DOHH2 (cell line): Measurements from ENCODE around the gene MYLIP.

ENCODE experiments used
- H3F3A ChIP-seq: fragments of 200-600 bp; sonication (generic), shearing (Covaris generic); 2 replicates; pipeline ENCODE4 v1.6.0; 2016; ENCODE audit warnings: antibody characterized with exemption, mild to moderate bottlenecking; ENCODE audit not compliant: control insufficient read depth, insufficient read depth
- H3K27ac ChIP-seq: fragments of 200-600 bp; sonication (generic); 2 replicates; pipeline ENCODE4 v1.5.1; 2014; ENCODE audit warnings: low read depth, mild to moderate bottlenecking, low read length, moderate library complexity
- H3K27me3 ChIP-seq: fragments of 200-600 bp; sonication (generic); 2 replicates; pipeline ENCODE4 v1.6.1; 2014; ENCODE audit warnings: mild to moderate bottlenecking, low read length, mixed read lengths; ENCODE audit not compliant: control insufficient read depth
- H3K36me3 ChIP-seq: fragments of 200-600 bp; sonication (generic); 2 replicates; pipeline ENCODE4 v1.6.1; 2014; ENCODE audit warnings: mild to moderate bottlenecking, low read length, moderate library complexity, mixed read lengths; ENCODE audit not compliant: control insufficient read depth
- H3K4me1 ChIP-seq: fragments of 200-600 bp; sonication (generic); 2 replicates; pipeline ENCODE4 v1.6.1; 2014; ENCODE audit warnings: mild to moderate bottlenecking, low read length, mixed read lengths; ENCODE audit not compliant: control insufficient read depth
- H3K4me2 ChIP-seq: fragments of 200-600 bp; sonication (generic); 2 replicates; pipeline ENCODE4 v1.6.0; 2014; ENCODE audit warnings: mild to moderate bottlenecking, low read length, moderate library complexity
- H3K4me3 ChIP-seq: fragments of 200-600 bp; sonication (generic); 2 replicates; pipeline ENCODE4 v1.5.1; 2014; ENCODE audit warnings: mild to moderate bottlenecking, low read length, mixed read lengths
- H3K79me2 ChIP-seq: fragments of 200-600 bp; sonication (generic); 2 replicates; pipeline ENCODE4 v1.6.1; 2014; ENCODE audit warnings: mild to moderate bottlenecking, low read length, mixed read lengths; ENCODE audit not compliant: control insufficient read depth
- H3K9me2 ChIP-seq: fragments of 200-600 bp; sonication (generic); replicated peaks from 2 replicates; pipeline ENCODE4 v1.6.1; 2014; ENCODE audit warnings: mild to moderate bottlenecking, low read length, mixed read lengths; ENCODE audit not compliant: control insufficient read depth
- H3K9me3 ChIP-seq: fragments of 200-600 bp; sonication (generic); 2 replicates; pipeline ENCODE4 v1.6.1; 2014; ENCODE audit warnings: antibody characterized with exemption, low read length, mixed read lengths; ENCODE audit not compliant: control insufficient read depth, insufficient read depth
- H4K20me1 ChIP-seq: fragments of 200-600 bp; sonication (generic); 2 replicates; pipeline ENCODE4 v1.6.0; 2014; ENCODE audit warnings: low read depth, mild to moderate bottlenecking, antibody characterized with exemption, low read length, moderate library complexity; ENCODE audit not compliant: control insufficient read depth, insufficient read depth
- CTCF ChIP-seq: fragments of 200-600 bp; sonication (generic); IDR thresholded peaks from one replicate; pipeline ENCODE4 v1.5.1; 2014; ENCODE audit warnings: antibody characterized with exemption, mild to moderate bottlenecking, low read depth, low read length; ENCODE audit not compliant: poor library complexity, severe bottlenecking
- EZH2phosphoT487 ChIP-seq: fragments of 200-600 bp; sonication (generic); IDR thresholded peaks from 2 replicates; pipeline ENCODE4 v1.6.1; 2017; ENCODE audit warnings: borderline replicate concordance, mild to moderate bottlenecking, antibody characterized with exemption, low read length, moderate library complexity, mixed read lengths

Gene MYLIP

GRCh38 chr6:16154904-16155303 is 26.0 kb downstream of the MYLIP start:
- H3K9me3 ChIP-seq, result peaks cover 19% of the 10 kb centered on the region

GRCh38 chr6:16157492-16157891 is 28.6 kb downstream of the MYLIP start:
- H3K27me3 ChIP-seq, result no peaks in the 10 kb centered on the region
- peaks cover 38% of the 10 kb centered on the region for H3K36me3 ChIP-seq
- TF ChIP-seq CTCF (no peak), EZH2phosphoT487 (no peak)
- H4K20me1 ChIP-seq, result no peaks in the 10 kb centered on the region
- peaks cover 19% of the 10 kb centered on the region for H3K9me3 ChIP-seq
- no peak overlapping the region for H3K4me3 ChIP-seq
- H3K4me1 ChIP-seq, result peaks cover 5% of the 10 kb centered on the region; the same call in 1 of the 2 replicates
- H3K4me2 ChIP-seq, result no peak overlapping the region
- no peaks in the 10 kb centered on the region for H3K9me2 ChIP-seq
- H3F3A ChIP-seq, result no peaks in the 10 kb centered on the region
- no peaks in the 10 kb centered on the region for H3K79me2 ChIP-seq
- no peak overlapping the region for H3K27ac ChIP-seq

More at GRCh38 chr6:16154904-16155303, 26.0 kb downstream of the MYLIP start:
- Histone ChIP-seq H3K27me3 (no peaks in the 10 kb centered on the region), H3K4me1 (no peaks in the 10 kb centered on the region), H3F3A (no peaks in the 10 kb centered on the region), H3K27ac (no peak overlapping the region), H4K20me1 (no peaks in the 10 kb centered on the region), H3K4me3 (no peak overlapping the region), H3K36me3 (peaks cover 59% of the 10 kb centered on the region), H3K4me2 (no peak overlapping the region), H3K9me2 (no peaks in the 10 kb centered on the region), H3K79me2 (no peaks in the 10 kb centered on the region)
- TF ChIP-seq EZH2phosphoT487 (no peak), CTCF (no peak)

- no peaks in the 10 kb centered on the region for H3K79me2 ChIP-seq
- no peak overlapping the region for H3K27ac ChIP-seq
- H3K9me2 ChIP-seq, result no peaks in the 10 kb centered on the region
- peaks cover 34% of the 10 kb centered on the region for H3K36me3 ChIP-seq
- H3K4me3 ChIP-seq, result no peak overlapping the region
- no peak for TF ChIP-seq EZH2phosphoT487
- TF ChIP-seq CTCF, result no peak
- peaks cover 19% of the 10 kb centered on the region for H3K9me3 ChIP-seq
- no peaks in the 10 kb centered on the region for H3K27me3 ChIP-seq
- H3K4me1 ChIP-seq, result peaks cover 5% of the 10 kb centered on the region; the same call in 1 of the 2 replicates
- no peaks in the 10 kb centered on the region for H4K20me1 ChIP-seq
- H3K4me2 ChIP-seq, result no peak overlapping the region
- no peaks in the 10 kb centered on the region for H3F3A ChIP-seq
These were observed 29.0 kb downstream of the MYLIP start for GRCh38 chr6:16157909-16158308.

- Histone ChIP-seq H3K4me2 (no peak overlapping the region), H3K27me3 (no peaks in the 10 kb centered on the region), H3K9me2 (no peaks in the 10 kb centered on the region), H3K27ac (no peak overlapping the region), H3F3A (no peaks in the 10 kb centered on the region), H3K36me3 (peaks cover 24% of the 10 kb centered on the region), H3K4me1 (peaks cover 5% of the 10 kb centered on the region; the same call in 1 of the 2 replicates), H3K79me2 (no peaks in the 10 kb centered on the region), H3K9me3 (peaks cover 19% of the 10 kb centered on the region), H3K4me3 (no peak overlapping the region), H4K20me1 (no peaks in the 10 kb centered on the region)
- TF ChIP-seq CTCF, result no peak
- TF ChIP-seq EZH2phosphoT487, result no peak
These were observed 30.2 kb downstream of the MYLIP start for GRCh38 chr6:16158943-16159557.
